ENCODE results near the gene CNIH4. TPM values are rescaled to one million over a fixed set of nuclear protein-coding genes. Genes with fewer than 3 reads are reported as not detected.
"Not testable (repeated sequence)": the region's sequence is repeated elsewhere in the genome, so short reads cannot be mapped to it uniquely, and the experiment has no call there.

The CNIH4 gene
- total RNA-seq, 1 donor from 2014 or later, result 77.2 TPM

DNA sequence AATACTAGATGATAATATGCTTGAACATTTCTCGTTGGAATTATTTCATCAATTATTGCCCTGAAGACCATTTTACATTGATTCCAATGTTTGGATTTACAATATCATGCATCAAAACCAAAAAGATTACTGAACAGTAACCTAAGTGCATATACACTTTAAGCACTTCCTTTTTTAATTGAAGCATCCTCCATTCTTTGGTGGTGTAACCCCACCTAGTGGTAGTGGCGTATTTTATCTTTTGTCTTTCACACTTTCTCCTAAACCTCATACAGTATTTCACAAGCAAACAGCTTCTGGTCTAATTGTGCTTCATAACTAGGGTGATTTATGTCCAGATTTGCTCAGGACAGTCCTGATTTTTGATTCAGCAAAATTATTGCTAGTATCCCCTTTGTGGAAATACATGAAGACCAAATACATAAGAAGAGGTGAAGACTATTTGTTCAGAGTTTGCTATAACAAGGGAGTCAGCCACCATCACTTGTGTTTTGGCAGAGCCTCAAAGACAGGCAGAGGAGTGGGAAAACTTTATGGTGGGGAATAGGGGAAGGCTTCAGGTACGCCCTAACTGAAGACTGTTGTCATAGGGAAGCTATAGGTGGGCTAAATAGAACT, 23.3 kb upstream of the CNIH4 start:
- intact Hi-C loops (cut with micrococcal nuclease), result loop anchor here (1.0 to 5.0 kb wide), 3 partner anchors 47 to 631 kb away; no protein-coding TSS in a partner anchor
- peak; percentile 84 for DNase-seq
- peaks cover 37% of the 10 kb centered on the region for H3K4me1 Mint-ChIP-seq
- peaks cover under 1% of the 10 kb centered on the region for H3K36me3 Mint-ChIP-seq (ENCODE audit: low read depth)
- peaks cover 4% of the 10 kb centered on the region for H3K27me3 Mint-ChIP-seq
- peak overlapping the region; percentile 68 for H3K4me3 Mint-ChIP-seq
- peak overlapping the region; percentile 93 for H3K27ac Mint-ChIP-seq
- no peaks in the 10 kb centered on the region for H3K9me3 Mint-ChIP-seq

DNA sequence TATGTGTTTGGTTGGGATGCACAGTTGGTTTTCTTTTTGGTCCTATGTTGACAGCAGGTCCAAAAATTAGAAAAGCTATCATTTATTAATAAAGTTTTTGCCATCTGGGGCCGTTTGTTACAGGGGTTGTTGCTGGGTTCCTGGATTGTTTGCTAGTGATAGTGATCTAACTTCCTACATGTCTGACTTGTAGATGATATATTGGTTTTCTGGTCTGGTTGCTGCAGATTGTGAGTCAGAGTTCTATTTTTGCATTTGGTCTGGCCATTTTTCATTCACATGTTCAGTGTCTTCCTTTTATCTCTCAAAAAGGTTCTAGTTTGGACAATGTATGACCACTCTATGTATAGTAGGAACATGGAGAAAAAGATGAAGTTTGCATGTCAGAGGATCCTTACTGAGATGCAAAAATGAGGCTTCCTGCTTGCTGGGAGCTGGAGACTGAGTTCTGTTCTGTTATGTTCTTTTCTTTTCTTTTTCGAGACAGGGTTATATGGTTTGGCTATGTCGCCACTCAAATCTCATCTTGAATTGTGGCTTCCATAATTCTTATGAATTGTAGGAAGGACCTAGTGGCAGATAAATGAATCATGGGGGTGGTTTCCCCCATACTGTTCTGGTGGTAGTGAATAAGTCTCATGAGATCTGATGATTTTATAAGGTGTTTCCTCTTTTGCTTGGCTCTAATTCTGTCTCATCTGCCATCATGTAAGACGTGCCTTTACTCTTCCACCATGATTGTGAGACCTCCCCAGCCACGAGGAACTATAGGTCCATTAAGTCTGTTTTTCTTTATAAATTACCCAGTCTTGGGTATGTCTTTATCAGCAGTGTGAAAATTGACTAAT, 22.5 kb upstream of the CNIH4 start:
- H3K9me3 Mint-ChIP-seq, result no peaks in the 10 kb centered on the region
- H3K27me3 Mint-ChIP-seq, result peaks cover 4% of the 10 kb centered on the region
- H3K4me3 Mint-ChIP-seq, result peak overlapping the region; percentile 68

DNA sequence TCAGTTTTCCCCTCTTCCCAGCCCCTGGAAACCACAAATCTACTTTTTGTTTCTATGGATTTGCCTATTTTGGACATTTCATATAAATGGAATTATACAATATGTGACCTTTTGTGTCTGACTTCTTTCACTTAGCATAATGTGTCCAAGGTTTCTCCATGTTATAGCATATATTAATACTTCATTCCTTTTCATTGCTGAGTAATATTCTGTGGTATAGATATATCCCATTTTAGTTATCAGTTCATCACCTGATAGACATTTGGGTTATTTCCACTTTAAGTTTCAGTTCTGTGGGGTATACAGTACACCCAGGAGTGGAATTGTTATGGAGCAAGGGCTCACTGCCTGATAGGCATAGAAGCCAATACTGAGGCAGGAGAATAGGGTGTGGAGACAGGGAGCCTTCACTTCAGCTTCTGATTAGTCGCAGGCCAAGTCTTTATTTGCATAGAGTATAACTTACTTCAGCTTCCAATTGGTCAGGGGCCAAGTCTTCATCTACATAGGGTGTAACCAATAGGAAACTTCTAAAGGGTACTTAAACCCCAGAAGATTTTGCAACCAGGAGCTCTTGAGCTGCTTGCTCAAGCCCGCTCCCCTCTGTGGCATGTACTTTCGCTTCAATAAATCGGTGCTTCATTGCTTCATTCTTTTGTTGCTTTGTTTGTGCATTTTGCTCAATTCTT, 18.4 kb upstream of the CNIH4 start:
- intact Hi-C loops (cut with micrococcal nuclease), result no loop called here

More for the DNA sequence above, 22.5 kb upstream of the CNIH4 start:
- DNase-seq, result no peak
- Mint-ChIP-seq H3K36me3 (ENCODE audit: low read depth) (no peaks in the 10 kb centered on the region), H3K4me1 (peaks cover 33% of the 10 kb centered on the region), H3K27ac (peak overlapping the region; percentile 93)
- intact Hi-C loops (cut with micrococcal nuclease), result loop anchor here (1.0 to 5.0 kb wide), 4 partner anchors 22 to 632 kb away; partner anchors contain the start of gene CNIH4

DNA sequence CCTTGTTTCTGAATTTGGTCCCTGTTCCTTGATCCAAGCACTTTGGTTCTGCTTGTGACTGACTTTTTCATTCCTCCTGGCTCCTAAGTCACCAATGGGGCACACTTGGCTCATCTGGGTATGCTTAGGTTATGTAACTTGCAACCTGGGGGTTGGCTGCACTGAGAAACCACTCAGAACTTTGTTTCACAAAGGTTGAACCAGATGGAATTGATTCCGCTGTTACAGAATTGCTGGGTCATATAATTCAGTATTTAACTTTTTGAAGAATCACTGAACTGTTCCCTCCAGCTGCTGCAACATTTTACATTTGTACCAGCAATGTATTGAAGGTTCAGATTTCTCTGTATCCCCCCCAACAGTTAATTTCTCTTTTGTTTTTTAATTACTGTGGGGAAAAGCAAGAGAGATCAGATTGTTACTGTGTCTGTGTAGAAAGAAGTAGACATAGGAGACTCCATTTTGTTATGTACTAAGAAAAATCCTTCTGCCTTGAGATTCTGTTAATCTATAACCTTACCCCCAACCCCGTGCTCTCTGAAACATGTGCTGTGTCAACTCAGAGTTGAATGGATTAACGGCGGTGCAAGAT, 17.1 kb upstream of the CNIH4 start:
- intact Hi-C loops (cut with micrococcal nuclease), result no loop called here
- Mint-ChIP-seq H3K36me3 (ENCODE audit: low read depth) (peaks cover 5% of the 10 kb centered on the region), H3K27ac (no peak overlapping the region), H3K4me3 (no peak overlapping the region), H3K27me3 (peaks cover 4% of the 10 kb centered on the region), H3K9me3 (peaks cover 10% of the 10 kb centered on the region), H3K4me1 (peaks cover 8% of the 10 kb centered on the region)
- no peak for DNase-seq

More for the DNA sequence above, 18.4 kb upstream of the CNIH4 start:
- H3K36me3 Mint-ChIP-seq (ENCODE audit: low read depth), result peaks cover 2% of the 10 kb centered on the region
- H3K9me3 Mint-ChIP-seq, result peaks cover 10% of the 10 kb centered on the region
- no peak overlapping the region for H3K4me3 Mint-ChIP-seq
- DNase-seq, result no peak
- no peak overlapping the region for H3K27ac Mint-ChIP-seq
- H3K27me3 Mint-ChIP-seq, result peaks cover 4% of the 10 kb centered on the region
- peaks cover 20% of the 10 kb centered on the region for H3K4me1 Mint-ChIP-seq

DNA sequence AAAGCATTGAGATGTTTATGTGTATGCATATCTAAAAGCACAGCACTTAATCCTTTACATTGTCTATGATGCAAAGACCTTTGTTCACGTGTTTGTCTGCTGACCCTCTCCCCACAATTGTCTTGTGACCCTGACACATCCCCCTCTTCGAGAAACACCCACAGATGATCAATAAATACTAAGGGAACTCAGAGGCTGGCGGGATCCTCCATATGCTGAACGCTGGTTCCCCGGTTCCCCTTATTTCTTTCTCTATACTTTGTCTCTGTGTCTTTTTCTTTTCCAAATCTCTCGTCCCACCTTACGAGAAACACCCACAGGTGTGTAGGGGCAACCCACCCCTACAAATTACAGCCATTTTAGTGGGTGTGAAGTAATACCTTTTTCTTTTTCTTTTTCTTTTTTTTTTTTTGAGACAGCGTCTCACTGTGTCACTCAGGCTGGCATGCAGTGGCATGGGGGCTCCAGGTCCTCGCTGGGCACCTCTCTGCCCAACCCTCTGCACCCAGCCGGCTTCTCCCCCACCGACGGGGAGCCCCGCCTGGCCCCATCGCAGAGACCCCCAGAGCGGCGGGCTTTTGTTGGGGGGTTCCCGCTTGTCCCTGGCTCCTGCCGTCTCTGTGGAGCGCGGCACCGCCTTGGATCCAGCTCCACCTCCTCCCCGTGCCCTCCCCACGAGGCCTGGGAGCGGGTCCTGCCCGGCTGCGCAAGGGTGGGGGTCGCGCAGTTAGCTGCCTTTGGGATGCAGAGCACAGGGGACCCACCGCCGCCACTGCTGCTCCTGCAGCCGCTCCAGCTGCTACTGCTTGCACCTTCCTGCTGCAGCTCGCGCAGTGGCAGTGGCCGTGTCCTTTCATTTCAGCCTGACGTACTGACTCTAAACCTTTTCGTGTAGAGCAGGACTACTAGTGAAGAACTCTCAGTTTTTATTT, 16.0 kb upstream of the CNIH4 start:
- H3K9me3 Mint-ChIP-seq, result peaks cover 10% of the 10 kb centered on the region
- H3K4me1 Mint-ChIP-seq; H3K27me3 Mint-ChIP-seq; H3K27ac Mint-ChIP-seq; intact Hi-C loops (cut with micrococcal nuclease); H3K36me3 Mint-ChIP-seq (ENCODE audit: low read depth): not testable (repeated sequence)
- H3K4me3 Mint-ChIP-seq, result peak overlapping the region; percentile 75
- DNase-seq, result peak; percentile 81

DNA sequence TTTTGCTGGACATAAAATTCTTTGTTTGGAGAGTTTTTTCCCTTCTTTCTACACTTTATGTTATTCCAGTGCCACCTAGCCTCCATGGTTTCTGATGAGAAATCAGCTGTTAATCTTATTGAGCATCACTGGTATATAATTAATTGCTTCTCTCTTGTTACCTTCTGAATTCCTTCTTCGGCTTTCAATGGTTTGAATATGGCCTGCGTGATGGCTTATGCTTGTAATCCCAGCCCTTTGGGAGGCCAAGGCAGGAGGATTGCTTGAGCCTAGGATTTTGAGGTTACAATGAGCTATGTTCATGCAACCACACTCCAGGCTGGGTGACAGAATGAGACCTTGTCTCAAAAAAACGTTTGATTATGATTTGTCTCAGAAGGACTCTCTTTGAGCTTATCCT, 13.0 kb upstream of the CNIH4 start:
- Mint-ChIP-seq H3K9me3 (peaks cover 15% of the 10 kb centered on the region), H3K27me3 (no peaks in the 10 kb centered on the region), H3K27ac (no peak overlapping the region), H3K4me3 (no peak overlapping the region), H3K4me1 (peaks cover 13% of the 10 kb centered on the region), H3K36me3 (ENCODE audit: low read depth) (peaks cover 11% of the 10 kb centered on the region)
- intact Hi-C loops (cut with micrococcal nuclease), result no loop called here
- DNase-seq, result no peak

DNA sequence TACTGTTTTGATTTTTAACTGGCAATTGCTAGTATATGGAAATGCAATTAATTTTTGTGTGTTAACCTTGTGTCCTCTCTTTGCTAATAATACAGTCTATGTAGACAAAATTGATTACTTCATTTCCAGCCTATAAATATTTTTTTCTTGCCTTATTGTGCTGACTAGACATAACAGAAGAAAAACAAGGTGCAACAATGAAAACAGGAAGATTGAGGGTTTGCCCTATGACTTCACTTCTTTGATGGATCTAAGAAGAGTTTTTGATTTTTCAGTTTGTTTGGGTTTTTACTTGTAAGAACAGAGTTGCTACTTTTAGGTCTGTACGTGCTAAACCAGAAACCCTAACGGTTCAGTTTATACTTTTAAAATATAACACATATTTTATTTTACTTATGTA, 8.5 kb upstream of the CNIH4 start:
- peaks cover 5% of the 10 kb centered on the region for H3K9me3 Mint-ChIP-seq
- peaks cover 12% of the 10 kb centered on the region for H3K4me1 Mint-ChIP-seq
- H3K36me3 Mint-ChIP-seq (ENCODE audit: low read depth), result peaks cover 9% of the 10 kb centered on the region
- H3K27ac Mint-ChIP-seq, result peak overlapping the region; percentile 45
- no peaks in the 10 kb centered on the region for H3K27me3 Mint-ChIP-seq
- DNase-seq, result no peak
- intact Hi-C loops (cut with micrococcal nuclease), result no loop called here
- no peak overlapping the region for H3K4me3 Mint-ChIP-seq

DNA sequence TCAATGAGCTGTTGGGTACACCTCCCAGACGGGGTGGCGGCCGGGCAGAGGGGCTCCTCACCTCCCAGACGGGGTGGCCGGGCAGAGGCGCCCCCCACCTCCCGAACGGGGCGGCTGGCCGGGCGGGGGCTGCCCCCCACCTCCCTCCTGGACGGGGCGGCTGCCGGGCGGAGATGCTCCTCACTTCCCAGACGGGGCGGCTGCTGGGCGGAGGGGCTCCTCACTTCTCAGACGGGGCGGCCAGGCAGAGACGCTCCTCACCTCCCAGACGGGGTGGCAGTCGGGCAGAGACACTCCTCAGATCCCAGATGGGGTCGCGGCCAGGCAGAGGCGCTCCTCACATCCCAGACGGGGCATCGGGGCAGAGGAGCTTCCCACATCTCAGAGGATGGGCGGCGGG, 7.0 kb upstream of the CNIH4 start:
- intact Hi-C loops (cut with micrococcal nuclease); H3K4me3 Mint-ChIP-seq; H3K27ac Mint-ChIP-seq; DNase-seq; H3K9me3 Mint-ChIP-seq; H3K27me3 Mint-ChIP-seq; H3K36me3 Mint-ChIP-seq (ENCODE audit: low read depth): not testable (repeated sequence)
- H3K4me1 Mint-ChIP-seq, result peaks cover 20% of the 10 kb centered on the region

DNA sequence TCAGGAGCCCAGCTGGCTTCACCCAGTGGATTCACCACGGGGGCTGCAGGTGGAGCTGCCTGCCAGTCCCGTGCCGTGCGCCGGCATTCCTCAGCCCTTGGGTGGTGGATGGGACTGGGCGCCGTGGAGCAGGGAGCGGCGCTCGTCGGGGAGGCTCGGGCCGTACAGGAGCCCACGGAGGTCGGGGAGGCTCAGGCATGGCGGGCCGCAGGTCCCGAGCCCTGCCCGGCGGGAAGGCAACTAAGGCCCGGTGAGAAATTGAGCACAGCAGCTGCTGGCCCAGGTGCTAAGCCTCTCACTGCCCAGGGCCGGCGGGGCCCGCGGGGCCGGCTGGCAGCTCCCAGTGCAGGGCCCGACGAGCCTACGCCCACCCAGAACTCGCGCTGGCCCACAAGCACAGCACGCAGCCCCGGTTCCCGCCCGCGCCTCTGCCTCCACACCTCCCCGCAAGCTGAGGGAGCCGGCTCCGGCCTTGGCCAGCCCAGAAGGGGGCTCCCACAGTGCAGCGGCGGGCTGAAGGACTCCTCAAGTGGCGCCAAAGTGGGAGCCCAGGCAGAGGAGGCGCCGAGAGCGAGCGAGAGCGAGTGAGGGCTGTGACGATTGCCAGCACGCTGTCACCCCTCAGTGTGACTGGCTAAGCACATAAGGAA, 4.1 kb upstream of the CNIH4 start:
- intact Hi-C loops (cut with micrococcal nuclease); DNase-seq; H3K27ac Mint-ChIP-seq; H3K4me3 Mint-ChIP-seq; H3K27me3 Mint-ChIP-seq; H3K9me3 Mint-ChIP-seq; H3K36me3 Mint-ChIP-seq (ENCODE audit: low read depth): not testable (repeated sequence)
- peaks cover 19% of the 10 kb centered on the region for H3K4me1 Mint-ChIP-seq

DNA sequence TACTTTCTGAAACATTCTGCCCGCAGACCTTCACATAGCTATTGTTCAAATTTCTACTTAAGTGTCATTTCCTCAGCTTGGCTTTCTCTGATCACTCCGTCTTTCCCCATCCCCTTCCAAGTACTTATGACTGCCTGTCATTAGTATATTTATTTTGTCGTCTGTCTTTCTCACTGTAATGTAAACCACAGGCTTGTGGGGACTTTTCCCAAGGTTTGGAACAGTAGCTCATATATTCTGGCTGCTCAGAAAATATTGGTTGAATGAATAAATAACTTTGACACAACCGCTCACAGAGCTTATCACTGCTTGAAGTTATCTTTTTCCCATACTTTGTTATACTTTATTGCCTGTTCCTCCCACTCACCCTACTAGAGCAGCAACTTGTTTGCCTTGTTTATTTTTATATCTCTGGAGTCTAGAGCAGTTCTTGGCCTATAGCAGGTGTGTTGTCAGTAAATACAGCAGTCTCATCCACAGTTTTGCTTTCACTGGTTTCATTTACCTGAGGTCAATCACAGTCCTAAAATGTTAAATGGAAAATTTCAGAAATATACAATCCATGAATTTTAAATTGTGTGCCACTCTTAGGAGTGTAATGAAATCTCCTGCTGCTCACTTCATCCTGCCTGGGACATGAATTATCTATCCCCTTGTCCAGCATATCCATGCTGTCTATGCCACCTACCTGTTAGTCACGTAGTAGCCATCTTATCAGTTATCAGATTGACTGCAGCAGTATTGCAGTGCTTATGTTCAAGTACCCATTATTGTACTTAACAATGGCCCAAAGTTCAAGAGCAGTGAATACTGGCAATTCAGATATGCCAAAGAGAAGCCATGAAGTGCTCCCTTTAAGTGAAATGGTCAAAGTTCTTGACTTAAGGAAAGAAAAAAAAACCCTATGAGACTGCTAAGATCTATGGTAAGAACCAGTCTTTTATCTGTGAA, 2.4 kb upstream of the CNIH4 start:
- intact Hi-C loops (cut with micrococcal nuclease), result no loop called here
- DNase-seq, result no peak
- no peaks in the 10 kb centered on the region for H3K9me3 Mint-ChIP-seq
- H3K4me3 Mint-ChIP-seq, result no peak overlapping the region
- no peak overlapping the region for H3K27ac Mint-ChIP-seq
- no peaks in the 10 kb centered on the region for H3K27me3 Mint-ChIP-seq
- H3K4me1 Mint-ChIP-seq, result peaks cover 27% of the 10 kb centered on the region
- H3K36me3 Mint-ChIP-seq (ENCODE audit: low read depth), result peaks cover 11% of the 10 kb centered on the region

DNA sequence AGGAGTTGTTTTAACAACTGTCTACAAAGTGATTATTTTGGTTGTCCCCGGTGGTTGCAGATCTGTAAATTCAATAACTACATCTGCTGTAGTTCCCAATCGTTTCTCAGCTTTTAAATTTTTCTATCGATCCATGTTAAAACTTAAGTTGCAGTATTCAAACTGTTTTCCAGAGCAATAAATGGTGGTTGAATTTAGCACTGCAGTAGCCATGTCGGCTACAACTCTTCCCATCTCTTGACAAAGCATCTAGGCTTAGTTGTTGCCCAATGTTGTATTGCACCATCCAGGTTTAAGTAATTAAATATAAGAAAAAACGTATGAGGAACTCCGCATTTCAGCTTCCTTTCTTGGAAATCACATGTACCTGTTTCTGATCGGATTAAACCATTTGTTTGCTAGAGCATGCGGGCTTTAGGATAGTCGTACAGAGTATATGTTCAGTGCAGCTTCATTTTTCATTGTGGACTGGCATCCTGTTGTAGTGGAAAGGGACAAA, 996 bp downstream of the CNIH4 start:
- no peak for DNase-seq
- H3K27me3 Mint-ChIP-seq, result no peaks in the 10 kb centered on the region
- peaks cover 25% of the 10 kb centered on the region for H3K36me3 Mint-ChIP-seq (ENCODE audit: low read depth)
- H3K9me3 Mint-ChIP-seq, result no peaks in the 10 kb centered on the region
- H3K4me3 Mint-ChIP-seq, result peak overlapping the region; percentile 80
- peaks cover 41% of the 10 kb centered on the region for H3K4me1 Mint-ChIP-seq
- H3K27ac Mint-ChIP-seq, result peak overlapping the region; percentile 92
- intact Hi-C loops (cut with micrococcal nuclease), result loop anchor here (1.0 to 2.0 kb wide), 2 partner anchors 11 to 365 kb away; no protein-coding TSS in a partner anchor
